Measurements from ENCODE around the gene SLC27A5.

SLC27A5 gene, protein sequence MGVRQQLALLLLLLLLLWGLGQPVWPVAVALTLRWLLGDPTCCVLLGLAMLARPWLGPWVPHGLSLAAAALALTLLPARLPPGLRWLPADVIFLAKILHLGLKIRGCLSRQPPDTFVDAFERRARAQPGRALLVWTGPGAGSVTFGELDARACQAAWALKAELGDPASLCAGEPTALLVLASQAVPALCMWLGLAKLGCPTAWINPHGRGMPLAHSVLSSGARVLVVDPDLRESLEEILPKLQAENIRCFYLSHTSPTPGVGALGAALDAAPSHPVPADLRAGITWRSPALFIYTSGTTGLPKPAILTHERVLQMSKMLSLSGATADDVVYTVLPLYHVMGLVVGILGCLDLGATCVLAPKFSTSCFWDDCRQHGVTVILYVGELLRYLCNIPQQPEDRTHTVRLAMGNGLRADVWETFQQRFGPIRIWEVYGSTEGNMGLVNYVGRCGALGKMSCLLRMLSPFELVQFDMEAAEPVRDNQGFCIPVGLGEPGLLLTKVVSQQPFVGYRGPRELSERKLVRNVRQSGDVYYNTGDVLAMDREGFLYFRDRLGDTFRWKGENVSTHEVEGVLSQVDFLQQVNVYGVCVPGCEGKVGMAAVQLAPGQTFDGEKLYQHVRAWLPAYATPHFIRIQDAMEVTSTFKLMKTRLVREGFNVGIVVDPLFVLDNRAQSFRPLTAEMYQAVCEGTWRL

DNA sequence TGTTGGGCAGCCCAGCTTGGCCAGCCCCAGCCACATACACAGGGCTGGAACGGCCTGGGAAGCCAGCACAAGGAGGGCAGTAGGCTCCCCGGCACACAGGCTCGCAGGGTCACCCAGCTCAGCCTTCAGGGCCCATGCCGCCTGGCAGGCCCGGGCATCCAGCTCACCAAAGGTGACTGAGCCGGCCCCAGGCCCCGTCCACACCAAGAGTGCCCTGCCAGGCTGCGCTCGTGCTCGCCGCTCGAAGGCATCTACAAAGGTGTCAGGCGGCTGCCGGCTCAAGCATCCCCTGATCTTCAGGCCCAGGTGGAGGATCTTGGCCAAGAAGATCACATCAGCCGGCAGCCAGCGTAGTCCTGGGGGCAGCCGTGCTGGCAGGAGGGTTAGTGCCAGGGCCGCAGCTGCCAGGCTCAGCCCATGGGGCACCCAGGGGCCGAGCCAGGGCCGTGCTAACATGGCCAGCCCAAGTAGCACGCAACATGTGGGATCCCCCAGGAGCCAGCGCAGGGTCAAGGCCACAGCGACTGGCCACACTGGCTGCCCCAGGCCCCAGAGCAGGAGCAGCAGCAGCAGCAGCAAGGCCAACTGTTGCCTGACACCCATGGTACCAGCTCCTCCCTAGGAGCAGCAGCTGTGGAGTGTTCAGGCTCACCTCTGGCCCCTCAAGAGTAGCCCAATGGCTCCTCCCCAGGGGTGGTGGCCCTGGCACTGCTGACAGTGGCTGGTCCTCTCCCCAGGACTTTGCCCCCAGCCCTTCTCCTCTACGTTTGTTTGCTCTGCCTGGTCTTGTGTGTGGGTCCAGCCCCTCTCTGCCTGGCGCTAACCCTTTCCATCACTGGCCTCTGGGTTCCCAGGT is at the start of gene SLC27A5:
Gene SLC27A5 (minus strand): TSS at position 640 of the 856 bp plus-strand sequence. CDS start 37 bp downstream, at position 603.
- Histone ChIP-seq H3K9ac (ENCODE audit: low read depth in 1 of 2, low read length in 2 of 2) (peak within 1 kb of the TSS in 1 of 2 donors; percentile 25), H3K4me1 (ENCODE audit: control insufficient read depth in 1 of 2, insufficient read depth in 2 of 2, low read length in 2 of 2) (peaks cover 25 to 34% of the 10 kb centered on the region in 2 donors), H3K27me3 (ENCODE audit: control insufficient read depth in 1 of 2, insufficient read depth in 2 of 2, low read length in 2 of 2) (no peaks in the 10 kb centered on the region), H3K9me3 (ENCODE audit: control insufficient read depth in 1 of 2, low read length in 2 of 2) (no peaks in the 10 kb centered on the region), H3K4me3 (ENCODE audit: low read depth in 1 of 2, low read length in 2 of 2) (peak within 1 kb of the TSS in 1 of 2 donors; percentile 35), H3K36me3 (ENCODE audit: control insufficient read depth in 1 of 2, insufficient read depth in 2 of 2, low read length in 2 of 2) (peaks cover 8% of the 10 kb centered on the region in 2 donors), H3K27ac (ENCODE audit: low read depth, low read length) (no peak within 1 kb of the TSS)

DNA sequence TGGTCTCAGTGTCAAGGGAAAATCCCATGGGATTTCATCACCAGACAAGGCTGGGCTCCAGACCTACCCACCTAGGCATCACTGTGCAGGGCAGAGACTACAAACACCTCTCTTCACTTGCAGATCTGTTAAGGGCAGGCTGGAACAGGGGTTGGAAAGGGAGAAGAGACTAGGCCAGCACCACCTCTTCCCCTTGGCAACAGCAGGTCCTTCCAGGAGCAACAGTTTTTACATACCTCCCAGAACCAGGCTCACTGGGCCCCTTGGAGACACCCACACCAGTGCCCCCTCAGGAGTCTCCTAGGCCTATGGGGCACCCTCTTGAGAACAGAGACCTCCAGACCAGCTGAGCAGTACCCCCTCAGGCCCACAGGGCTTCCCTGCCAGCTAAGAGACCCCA is 49.1 kb upstream of the SLC27A5 start:
- Histone ChIP-seq H3K9ac (ENCODE audit: low read depth in 1 of 2, low read length in 2 of 2) (no peak overlapping the region), H3K36me3 (ENCODE audit: control insufficient read depth in 1 of 2, insufficient read depth in 2 of 2, low read length in 2 of 2) (peaks cover 7 to 10% of the 10 kb centered on the region in 2 donors), H3K4me3 (ENCODE audit: low read depth in 1 of 2, low read length in 2 of 2) (no peak overlapping the region), H3K27ac (ENCODE audit: low read depth, low read length) (no peak overlapping the region), H3K4me1 (ENCODE audit: control insufficient read depth in 1 of 2, insufficient read depth in 2 of 2, low read length in 2 of 2) (peaks cover 47 to 51% of the 10 kb centered on the region in 2 donors), H3K27me3 (ENCODE audit: control insufficient read depth in 1 of 2, insufficient read depth in 2 of 2, low read length in 2 of 2) (no peaks in the 10 kb centered on the region), H3K9me3 (ENCODE audit: control insufficient read depth in 1 of 2, low read length in 2 of 2) (no peaks in the 10 kb centered on the region)

DNA sequence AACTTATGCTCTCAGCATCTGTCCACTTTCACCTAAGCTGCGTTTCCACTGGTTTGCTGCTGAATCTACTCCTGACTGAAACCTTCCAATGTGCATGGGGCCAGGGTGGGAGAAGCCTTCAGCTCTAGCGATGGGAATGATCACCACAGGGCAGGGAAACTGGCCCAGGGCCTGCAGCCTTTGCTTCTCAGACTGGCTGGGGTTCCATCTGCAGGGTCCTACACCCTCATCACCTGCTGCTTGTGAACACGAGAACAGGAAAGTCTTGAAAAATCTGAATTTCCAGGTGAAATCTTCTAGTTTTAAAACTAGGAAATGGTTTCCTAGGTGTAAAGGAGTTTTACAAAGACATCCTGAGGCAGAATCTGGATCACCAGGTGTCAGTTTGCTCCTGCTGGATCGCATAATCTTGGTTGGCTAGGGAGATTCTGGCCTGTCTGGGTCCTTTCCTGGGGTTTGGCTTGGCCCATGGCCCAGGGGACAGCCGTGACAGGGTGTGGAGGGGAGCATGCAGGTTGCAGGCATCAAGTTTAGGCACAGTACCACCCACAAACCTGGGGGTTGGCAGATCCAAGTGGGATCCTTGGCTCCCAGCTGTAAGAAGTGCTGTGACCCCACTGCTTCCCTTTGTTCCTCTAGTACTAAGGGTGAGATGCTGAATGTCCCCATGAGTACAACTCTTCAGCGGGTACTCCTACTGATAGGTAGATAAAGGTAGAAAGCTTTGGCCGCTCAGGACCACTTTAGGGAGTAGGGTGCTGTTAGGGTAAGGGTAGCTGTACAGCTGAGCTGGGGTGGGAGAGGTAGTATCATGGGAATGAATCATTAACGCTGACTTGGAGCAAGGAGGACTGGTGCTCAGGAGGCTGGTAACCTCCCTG is 48.5 kb upstream of the SLC27A5 start:
- peaks cover 52 to 55% of the 10 kb centered on the region in 2 donors for H3K4me1 ChIP-seq (ENCODE audit: control insufficient read depth in 1 of 2, insufficient read depth in 2 of 2, low read length in 2 of 2)
- H3K27me3 ChIP-seq (ENCODE audit: control insufficient read depth in 1 of 2, insufficient read depth in 2 of 2, low read length in 2 of 2), result no peaks in the 10 kb centered on the region
- peak overlapping the region; percentile 100 for H3K27ac ChIP-seq (ENCODE audit: low read depth, low read length)
- peak overlapping the region; percentile 93 to 94 for H3K4me3 ChIP-seq (ENCODE audit: low read depth in 1 of 2, low read length in 2 of 2)
- H3K9ac ChIP-seq (ENCODE audit: low read depth in 1 of 2, low read length in 2 of 2), result peak overlapping the region; percentile 99
- no peaks in the 10 kb centered on the region for H3K9me3 ChIP-seq (ENCODE audit: control insufficient read depth in 1 of 2, low read length in 2 of 2)
- peaks cover 7 to 10% of the 10 kb centered on the region in 2 donors for H3K36me3 ChIP-seq (ENCODE audit: control insufficient read depth in 1 of 2, insufficient read depth in 2 of 2, low read length in 2 of 2)

- peak overlapping the region; percentile 99 for H3K9ac ChIP-seq (ENCODE audit: low read depth in 1 of 2, low read length in 2 of 2)
- peaks cover 54 to 59% of the 10 kb centered on the region in 2 donors for H3K4me1 ChIP-seq (ENCODE audit: control insufficient read depth in 1 of 2, insufficient read depth in 2 of 2, low read length in 2 of 2)
- peaks cover 7 to 10% of the 10 kb centered on the region in 2 donors for H3K36me3 ChIP-seq (ENCODE audit: control insufficient read depth in 1 of 2, insufficient read depth in 2 of 2, low read length in 2 of 2)
- peak overlapping the region; percentile 93 to 94 for H3K4me3 ChIP-seq (ENCODE audit: low read depth in 1 of 2, low read length in 2 of 2)
- peak overlapping the region; percentile 100 for H3K27ac ChIP-seq (ENCODE audit: low read depth, low read length)
- no peaks in the 10 kb centered on the region for H3K27me3 ChIP-seq (ENCODE audit: control insufficient read depth in 1 of 2, insufficient read depth in 2 of 2, low read length in 2 of 2)
- no peaks in the 10 kb centered on the region for H3K9me3 ChIP-seq (ENCODE audit: control insufficient read depth in 1 of 2, low read length in 2 of 2)
Measured at GRCh38 chr19:58559275-58560006, 47.6 kb upstream of the SLC27A5 start.

DNA sequence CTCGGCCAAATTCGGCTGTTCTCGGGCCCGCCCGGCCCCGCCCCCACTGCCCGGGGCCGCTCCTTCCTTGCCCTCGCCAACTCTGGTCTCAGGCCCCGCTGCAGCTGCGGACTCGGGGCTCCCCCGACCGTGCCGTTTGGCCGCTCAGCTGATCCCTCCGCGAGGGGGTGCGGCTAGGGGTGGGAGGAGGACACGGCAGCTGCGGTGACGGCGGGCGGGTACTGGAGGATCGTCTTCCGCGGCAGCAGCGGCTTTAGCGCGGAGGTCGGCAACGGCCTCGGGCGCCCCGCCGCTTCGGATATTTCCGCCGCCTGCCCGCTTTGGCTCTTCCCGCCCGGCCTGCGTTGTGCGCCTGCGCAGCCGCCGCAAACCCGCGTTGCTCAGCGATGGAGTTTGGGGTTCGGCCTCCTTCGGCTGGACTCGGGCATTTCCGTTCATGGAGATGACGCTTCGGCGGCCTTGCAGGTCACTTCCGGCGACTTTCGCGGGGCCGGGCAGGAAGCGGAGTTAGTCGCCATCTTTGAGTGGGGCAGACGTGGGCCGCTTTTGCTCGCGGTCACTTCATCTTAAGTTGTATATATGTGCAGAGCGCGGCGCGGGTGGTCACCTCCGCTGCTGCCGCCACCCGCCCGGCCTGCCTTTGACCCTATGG is 47.0 kb upstream of the SLC27A5 start:
- Histone ChIP-seq H3K27me3 (ENCODE audit: control insufficient read depth in 1 of 2, insufficient read depth in 2 of 2, low read length in 2 of 2) (no peaks in the 10 kb centered on the region), H3K4me3 (ENCODE audit: low read depth in 1 of 2, low read length in 2 of 2) (peak overlapping the region; percentile 93 to 94), H3K9me3 (ENCODE audit: control insufficient read depth in 1 of 2, low read length in 2 of 2) (no peaks in the 10 kb centered on the region), H3K27ac (ENCODE audit: low read depth, low read length) (peak overlapping the region; percentile 100), H3K9ac (ENCODE audit: low read depth in 1 of 2, low read length in 2 of 2) (peak overlapping the region; percentile 99), H3K4me1 (ENCODE audit: control insufficient read depth in 1 of 2, insufficient read depth in 2 of 2, low read length in 2 of 2) (peaks cover 58 to 66% of the 10 kb centered on the region in 2 donors), H3K36me3 (ENCODE audit: control insufficient read depth in 1 of 2, insufficient read depth in 2 of 2, low read length in 2 of 2) (peaks cover 7 to 10% of the 10 kb centered on the region in 2 donors)

- no peaks in the 10 kb centered on the region for H3K9me3 ChIP-seq (ENCODE audit: control insufficient read depth in 1 of 2, low read length in 2 of 2)
- peak within 1 kb of the TSS; percentile 100 for H3K27ac ChIP-seq (ENCODE audit: low read depth, low read length)
- no peaks in the 10 kb centered on the region for H3K27me3 ChIP-seq (ENCODE audit: control insufficient read depth in 1 of 2, insufficient read depth in 2 of 2, low read length in 2 of 2)
- H3K4me3 ChIP-seq (ENCODE audit: low read depth in 1 of 2, low read length in 2 of 2), result peak within 1 kb of the TSS; percentile 93 to 94
- H3K36me3 ChIP-seq (ENCODE audit: control insufficient read depth in 1 of 2, insufficient read depth in 2 of 2, low read length in 2 of 2), result peaks cover 7 to 10% of the 10 kb centered on the region in 2 donors
- peaks cover 55 to 65% of the 10 kb centered on the region in 2 donors for H3K4me1 ChIP-seq (ENCODE audit: control insufficient read depth in 1 of 2, insufficient read depth in 2 of 2, low read length in 2 of 2)
- H3K9ac ChIP-seq (ENCODE audit: low read depth in 1 of 2, low read length in 2 of 2), result peak within 1 kb of the TSS; percentile 99
Measured at GRCh38 chr19:58558066-58558622, 46.4 kb upstream of the SLC27A5 start, which contains the start of gene UBE2M. UBE2M (minus strand) TSS chr19:58558611; CDS start chr19:58558381, 230 bp downstream.

DNA sequence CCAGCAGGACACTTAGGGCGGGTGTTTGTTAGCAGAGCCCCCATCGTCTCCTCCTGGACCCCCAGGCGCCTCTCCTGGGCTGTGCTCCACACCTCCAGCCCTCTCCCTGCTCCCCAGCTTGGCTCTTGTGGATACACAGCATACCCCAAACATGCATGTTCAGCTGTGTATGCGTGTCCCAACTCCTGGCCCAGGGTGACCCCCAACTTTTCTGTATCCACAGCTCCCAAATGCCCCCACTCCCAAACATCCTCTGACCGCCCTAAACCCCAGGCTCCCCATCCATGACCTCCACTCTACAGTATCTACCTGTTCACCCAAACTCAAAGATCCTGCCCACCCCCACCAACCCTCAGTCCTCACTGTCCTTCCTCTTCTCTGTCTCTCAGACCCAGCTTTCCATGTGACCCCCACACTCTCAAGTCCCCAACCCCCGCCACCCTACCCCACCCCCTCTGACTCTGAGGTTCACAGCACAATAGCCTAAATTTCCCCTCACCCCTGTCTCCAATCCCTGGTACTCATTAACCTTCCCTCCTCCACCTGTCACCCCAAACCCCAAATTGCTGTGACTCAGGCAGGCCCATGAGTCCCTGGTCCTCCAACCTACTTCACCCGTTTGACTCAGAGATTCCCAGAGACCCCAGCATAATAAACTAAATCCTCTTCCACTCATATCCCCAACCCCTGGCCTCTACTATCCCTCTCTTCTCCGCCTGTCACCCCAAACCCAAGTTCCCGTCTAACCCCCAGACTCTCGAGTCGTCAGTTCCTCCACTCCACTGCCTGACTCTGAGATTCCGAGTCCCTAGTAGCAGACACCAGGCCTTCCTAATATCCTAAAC is 45.7 kb upstream of the SLC27A5 start:
- peaks cover 49 to 58% of the 10 kb centered on the region in 2 donors for H3K4me1 ChIP-seq (ENCODE audit: control insufficient read depth in 1 of 2, insufficient read depth in 2 of 2, low read length in 2 of 2)
- H3K27me3 ChIP-seq (ENCODE audit: control insufficient read depth in 1 of 2, insufficient read depth in 2 of 2, low read length in 2 of 2), result no peaks in the 10 kb centered on the region
- peak overlapping the region; percentile 52 to 97 for H3K9ac ChIP-seq (ENCODE audit: low read depth in 1 of 2, low read length in 2 of 2)
- peaks cover 7 to 15% of the 10 kb centered on the region in 2 donors for H3K36me3 ChIP-seq (ENCODE audit: control insufficient read depth in 1 of 2, insufficient read depth in 2 of 2, low read length in 2 of 2)
- no peaks in the 10 kb centered on the region for H3K9me3 ChIP-seq (ENCODE audit: control insufficient read depth in 1 of 2, low read length in 2 of 2)
- H3K27ac ChIP-seq (ENCODE audit: low read depth, low read length), result peak overlapping the region; percentile 100
- H3K4me3 ChIP-seq (ENCODE audit: low read depth in 1 of 2, low read length in 2 of 2), result peak overlapping the region; percentile 74 to 90
